ENCODE data around the gene CDYL2.

CDYL2 gene

GRCh38 chr16:80775450-80775849 is 28.9 kb downstream of the CDYL2 start:
- H3K4me1 Mint-ChIP-seq = peaks cover 15% of the 10 kb centered on the region
- DNase-seq (ENCODE audit: low spot score in 2 of 2) (no peak), ATAC-seq (replicated peaks; ENCODE audit: extremely low read depth, poor library complexity, severe bottlenecking) (no peak)
- no peak overlapping the region for H3K27ac Mint-ChIP-seq (ENCODE audit: low read depth)
- H3K9me3 Mint-ChIP-seq = peaks cover 7% of the 10 kb centered on the region
- no peak overlapping the region for H3K4me3 Mint-ChIP-seq
- H3K36me3 Mint-ChIP-seq (ENCODE audit: insufficient read depth) = no peaks in the 10 kb centered on the region
- H3K27me3 Mint-ChIP-seq = no peaks in the 10 kb centered on the region

- DNase-seq (ENCODE audit: low spot score in 2 of 2) (no peak), ATAC-seq (replicated peaks; ENCODE audit: extremely low read depth, poor library complexity, severe bottlenecking) (no peak)
- H3K4me3 Mint-ChIP-seq = no peak overlapping the region
- peaks cover 41% of the 10 kb centered on the region for H3K4me1 Mint-ChIP-seq
- no peaks in the 10 kb centered on the region for H3K27me3 Mint-ChIP-seq
- H3K36me3 Mint-ChIP-seq (ENCODE audit: insufficient read depth) = no peaks in the 10 kb centered on the region
- no peak overlapping the region for H3K27ac Mint-ChIP-seq (ENCODE audit: low read depth)
- H3K9me3 Mint-ChIP-seq = peaks cover 4% of the 10 kb centered on the region
Measured at GRCh38 chr16:80766798-80767197, 37.6 kb downstream of the CDYL2 start.

- no peak for DNase-seq (ENCODE audit: low spot score in 2 of 2)
- H3K4me3 Mint-ChIP-seq = no peak overlapping the region
- H3K27me3 Mint-ChIP-seq = no peaks in the 10 kb centered on the region
- peaks cover 13% of the 10 kb centered on the region for H3K4me1 Mint-ChIP-seq
- peak overlapping the region; percentile 75 for H3K27ac Mint-ChIP-seq (ENCODE audit: low read depth)
- no peaks in the 10 kb centered on the region for H3K36me3 Mint-ChIP-seq (ENCODE audit: insufficient read depth)
- no peaks in the 10 kb centered on the region for H3K9me3 Mint-ChIP-seq
- no peak for ATAC-seq (replicated peaks; ENCODE audit: extremely low read depth, poor library complexity, severe bottlenecking)
Measured at GRCh38 chr16:80759419-80760162, 44.8 kb downstream of the CDYL2 start.

- Mint-ChIP-seq H3K9me3 (no peaks in the 10 kb centered on the region), H3K4me1 (peaks cover 24% of the 10 kb centered on the region), H3K36me3 (ENCODE audit: insufficient read depth) (no peaks in the 10 kb centered on the region), H3K27me3 (no peaks in the 10 kb centered on the region), H3K27ac (ENCODE audit: low read depth) (no peak overlapping the region), H3K4me3 (no peak overlapping the region)
- DNase-seq (ENCODE audit: low spot score in 2 of 2) (no peak), ATAC-seq (replicated peaks; ENCODE audit: extremely low read depth, poor library complexity, severe bottlenecking) (no peak)
Measured at GRCh38 chr16:80754476-80754875, 49.9 kb downstream of the CDYL2 start.

GRCh38 chr16:80752541-80752940 is 51.9 kb downstream of the CDYL2 start:
- no peak for DNase-seq (ENCODE audit: low spot score in 2 of 2)
- Mint-ChIP-seq H3K4me1 (peaks cover 24% of the 10 kb centered on the region), H3K27ac (ENCODE audit: low read depth) (peak overlapping the region; percentile 78), H3K36me3 (ENCODE audit: insufficient read depth) (no peaks in the 10 kb centered on the region), H3K27me3 (no peaks in the 10 kb centered on the region), H3K9me3 (no peaks in the 10 kb centered on the region), H3K4me3 (no peak overlapping the region)
- ATAC-seq (replicated peaks; ENCODE audit: extremely low read depth, poor library complexity, severe bottlenecking) = no peak

- Mint-ChIP-seq H3K9me3 (no peaks in the 10 kb centered on the region), H3K27ac (ENCODE audit: low read depth) (peak overlapping the region; percentile 6), H3K36me3 (ENCODE audit: insufficient read depth) (no peaks in the 10 kb centered on the region), H3K4me3 (no peak overlapping the region), H3K27me3 (no peaks in the 10 kb centered on the region), H3K4me1 (peaks cover 31% of the 10 kb centered on the region)
- DNase-seq (ENCODE audit: low spot score in 2 of 2) = no peak
- no peak for ATAC-seq (replicated peaks; ENCODE audit: extremely low read depth, poor library complexity, severe bottlenecking)
Measured at GRCh38 chr16:80751167-80751566, 53.2 kb downstream of the CDYL2 start.

- H3K27me3 Mint-ChIP-seq = no peaks in the 10 kb centered on the region
- no peak for ATAC-seq (replicated peaks; ENCODE audit: extremely low read depth, poor library complexity, severe bottlenecking)
- H3K36me3 Mint-ChIP-seq (ENCODE audit: insufficient read depth) = no peaks in the 10 kb centered on the region
- no peak overlapping the region for H3K27ac Mint-ChIP-seq (ENCODE audit: low read depth)
- H3K4me3 Mint-ChIP-seq = no peak overlapping the region
- no peaks in the 10 kb centered on the region for H3K9me3 Mint-ChIP-seq
- no peak for DNase-seq (ENCODE audit: low spot score in 2 of 2)
- peaks cover 42% of the 10 kb centered on the region for H3K4me1 Mint-ChIP-seq
Measured at GRCh38 chr16:80746231-80746630, 58.2 kb downstream of the CDYL2 start.

GRCh38 chr16:80744856-80745255 is 59.5 kb downstream of the CDYL2 start:
- Mint-ChIP-seq H3K27me3 (no peaks in the 10 kb centered on the region), H3K9me3 (no peaks in the 10 kb centered on the region), H3K4me3 (no peak overlapping the region), H3K36me3 (ENCODE audit: insufficient read depth) (no peaks in the 10 kb centered on the region), H3K27ac (ENCODE audit: low read depth) (no peak overlapping the region), H3K4me1 (peaks cover 39% of the 10 kb centered on the region)
- ATAC-seq (replicated peaks; ENCODE audit: extremely low read depth, poor library complexity, severe bottlenecking) (peak; percentile 53), DNase-seq (ENCODE audit: low spot score in 2 of 2) (no peak)

GRCh38 chr16:80743772-80744171 is 60.6 kb downstream of the CDYL2 start:
- Mint-ChIP-seq H3K27me3 (no peaks in the 10 kb centered on the region), H3K4me1 (peaks cover 39% of the 10 kb centered on the region), H3K27ac (ENCODE audit: low read depth) (peak overlapping the region; percentile 53), H3K9me3 (no peaks in the 10 kb centered on the region), H3K36me3 (ENCODE audit: insufficient read depth) (no peaks in the 10 kb centered on the region), H3K4me3 (peak overlapping the region; percentile 9)
- DNase-seq (ENCODE audit: low spot score in 2 of 2) (no peak), ATAC-seq (replicated peaks; ENCODE audit: extremely low read depth, poor library complexity, severe bottlenecking) (no peak)

GRCh38 chr16:80743273-80743672 is 61.1 kb downstream of the CDYL2 start:
- Mint-ChIP-seq H3K4me3 (no peak overlapping the region), H3K27me3 (no peaks in the 10 kb centered on the region), H3K36me3 (ENCODE audit: insufficient read depth) (no peaks in the 10 kb centered on the region), H3K9me3 (no peaks in the 10 kb centered on the region), H3K27ac (ENCODE audit: low read depth) (peak overlapping the region; percentile 53), H3K4me1 (peaks cover 39% of the 10 kb centered on the region)
- ATAC-seq (replicated peaks; ENCODE audit: extremely low read depth, poor library complexity, severe bottlenecking) = peak; percentile 54
- DNase-seq (ENCODE audit: low spot score in 2 of 2) = no peak

GRCh38 chr16:80742331-80742730 is 62.1 kb downstream of the CDYL2 start:
- ATAC-seq (replicated peaks; ENCODE audit: extremely low read depth, poor library complexity, severe bottlenecking) (no peak), DNase-seq (ENCODE audit: low spot score in 2 of 2) (no peak)
- Mint-ChIP-seq H3K27ac (ENCODE audit: low read depth) (no peak overlapping the region), H3K4me1 (peaks cover 33% of the 10 kb centered on the region), H3K36me3 (ENCODE audit: insufficient read depth) (no peaks in the 10 kb centered on the region), H3K27me3 (no peaks in the 10 kb centered on the region), H3K9me3 (no peaks in the 10 kb centered on the region), H3K4me3 (no peak overlapping the region)

- H3K27me3 Mint-ChIP-seq = no peaks in the 10 kb centered on the region
- H3K4me1 Mint-ChIP-seq = peaks cover 28% of the 10 kb centered on the region
- no peak for ATAC-seq (replicated peaks; ENCODE audit: extremely low read depth, poor library complexity, severe bottlenecking)
- H3K27ac Mint-ChIP-seq (ENCODE audit: low read depth) = no peak overlapping the region
- H3K4me3 Mint-ChIP-seq = no peak overlapping the region
- H3K36me3 Mint-ChIP-seq (ENCODE audit: insufficient read depth) = no peaks in the 10 kb centered on the region
- no peaks in the 10 kb centered on the region for H3K9me3 Mint-ChIP-seq
- no peak for DNase-seq (ENCODE audit: low spot score in 2 of 2)
Measured at GRCh38 chr16:80741724-80742123, 62.7 kb downstream of the CDYL2 start.

- H3K27me3 Mint-ChIP-seq = no peaks in the 10 kb centered on the region
- H3K27ac Mint-ChIP-seq (ENCODE audit: low read depth) = no peak overlapping the region
- H3K9me3 Mint-ChIP-seq = no peaks in the 10 kb centered on the region
- H3K4me3 Mint-ChIP-seq = no peak overlapping the region
- ATAC-seq (replicated peaks; ENCODE audit: extremely low read depth, poor library complexity, severe bottlenecking) (no peak), DNase-seq (ENCODE audit: low spot score in 2 of 2) (no peak)
- H3K4me1 Mint-ChIP-seq = peaks cover 25% of the 10 kb centered on the region
- no peaks in the 10 kb centered on the region for H3K36me3 Mint-ChIP-seq (ENCODE audit: insufficient read depth)
Measured at GRCh38 chr16:80739523-80739922, 64.9 kb downstream of the CDYL2 start.
